ENCODE results near the gene ABCC4. TPM values are rescaled to one million over a fixed set of nuclear protein-coding genes. Genes with fewer than 3 reads are reported as not detected.

Gene ABCC4
- total and polyA plus RNA-seq, 2 of the 13 experiments (the other 11 are each of a cell fraction or from before 2014, with no cell fraction given) = 4.2 to 11.3 TPM

GRCh38 chr13:95044452-95045205 lies 256.6 kb downstream of the ABCC4 start (continued):
- TF ChIP-seq FOXP4 (CRISPR knock-in tag; IDR thresholded peaks at IDR 0.05) = peak; percentile 77
- TF ChIP-seq FOXA3 (CRISPR knock-in tag; IDR thresholded peaks at IDR 0.05) = peak; percentile 84
- no peak for TF ChIP-seq SRSF4 (IDR thresholded peaks at IDR 0.05; ENCODE audit: low read depth, low read length, poor library complexity, severe bottlenecking)
- no peak for TF ChIP-seq HES4 (CRISPR knock-in tag; IDR thresholded peaks at IDR 0.05; ENCODE audit: borderline replicate concordance)
- TF ChIP-seq ZFP36L1 (CRISPR knock-in tag; IDR thresholded peaks at IDR 0.05) = no peak
- TF ChIP-seq DZIP1 (CRISPR knock-in tag; IDR thresholded peaks at IDR 0.05) = no peak
- TF ChIP-seq FUBP1 (CRISPR knock-in tag; IDR thresholded peaks at IDR 0.05; ENCODE audit: borderline replicate concordance) = no peak
- TF ChIP-seq USF2 (IDR thresholded peaks at IDR 0.05; ENCODE audit: low read depth, low read length) = no peak
- peak; percentile 52; the same call in 1 of the 2 replicates for TF ChIP-seq USF2 (CRISPR knock-in tag; IDR thresholded peaks at IDR 0.05; ENCODE audit: borderline replicate concordance)
- no peak for TF ChIP-seq AGO2 (optimal IDR thresholded peaks at IDR 0.05; ENCODE audit: low read depth, low read length)
- no peak for TF ChIP-seq CAMTA2 (CRISPR knock-in tag; IDR thresholded peaks at IDR 0.05; ENCODE audit: borderline replicate concordance)
- TF ChIP-seq HHEX (CRISPR knock-in tag; IDR thresholded peaks at IDR 0.05) = peak; percentile 79
- no peak for TF ChIP-seq NFE2L2 (IDR thresholded peaks at IDR 0.05; ENCODE audit: low read length)
- no peak for TF ChIP-seq ZNF503 (CRISPR knock-in tag; IDR thresholded peaks at IDR 0.05)
- peak; percentile 70 for TF ChIP-seq ISL2 (CRISPR knock-in tag; IDR thresholded peaks at IDR 0.05)
- TF ChIP-seq SOX13 (IDR thresholded peaks at IDR 0.05) = 0 out of 2 replicates have a peak, but pooled peaks have one; percentile 30
- peak in 1 of 2 experiments; percentile 88; a peak in 2 of 4 replicates for TF ChIP-seq SOX13 (CRISPR knock-in tag; conservative IDR thresholded peaks at IDR 0.05 in 1 of 2, IDR thresholded peaks at IDR 0.05 in 1 of 2)
- no peak for TF ChIP-seq NFKBIZ (CRISPR knock-in tag; IDR thresholded peaks at IDR 0.05)

Data from HepG2 (cell line).